NCI-H2227 treated with DMSO at 0.1 percent for 48 hours (cell line): ENCODE results near the gene MTFR1L.
A peak's percentile ranks its signal among the peaks of the same experiment; 100 is the strongest.

ENCODE experiments used
- DNase-seq: peaks from one replicate; lab custom pipeline; 2025; lab: John Stamatoyannopoulos, UW

Gene MTFR1L

GRCh38 chr1:25861316-25862286 is 41.8 kb downstream of the MTFR1L start:
- DNase-seq, result no peak

DNA sequence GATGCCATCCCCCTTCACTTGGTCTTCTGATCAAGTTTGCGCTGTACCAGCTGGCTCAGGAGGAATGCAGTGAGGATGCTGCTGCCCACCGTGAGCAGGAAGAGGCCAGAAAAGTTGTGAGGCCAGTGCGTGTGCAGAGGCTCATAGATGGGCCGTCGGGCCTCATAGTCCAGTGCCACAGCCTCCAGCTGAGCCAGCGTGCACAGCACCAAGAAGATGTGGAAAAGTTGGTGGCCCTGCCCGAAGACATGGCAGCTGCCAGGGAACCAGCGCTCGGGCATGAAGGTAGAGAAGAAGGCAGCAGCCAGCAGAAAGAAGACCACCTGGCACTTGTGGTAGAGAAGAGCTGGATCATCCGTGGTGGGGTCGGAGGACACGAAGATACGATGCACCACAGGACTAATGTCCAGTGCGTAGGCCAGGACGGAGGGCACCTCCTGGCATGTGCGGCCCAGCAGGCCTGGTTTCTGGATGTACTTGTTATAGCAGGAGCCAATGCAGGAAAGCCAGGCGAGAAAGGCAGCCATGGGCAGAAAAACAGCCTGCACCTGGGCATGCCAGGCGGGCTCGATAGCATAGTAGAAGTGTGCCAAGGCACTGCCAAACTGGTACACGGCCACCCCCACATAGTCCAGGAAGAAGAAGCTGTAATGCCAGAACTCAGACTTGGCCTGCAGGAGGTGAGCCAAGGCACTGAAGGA is 43.2 kb downstream of the MTFR1L start:
- DNase-seq, result no peak

- no peak for DNase-seq
Observed at GRCh38 chr1:25863486-25864262, 43.9 kb downstream of the MTFR1L start.

- DNase-seq, result no peak
Observed at GRCh38 chr1:25864434-25864833, 44.7 kb downstream of the MTFR1L start.

GRCh38 chr1:25866288-25866687 is 46.5 kb downstream of the MTFR1L start:
- no peak for DNase-seq

GRCh38 chr1:25867210-25867991 is 47.6 kb downstream of the MTFR1L start:
- no peak for DNase-seq

- DNase-seq, result no peak
Observed at GRCh38 chr1:25869909-25870606, 50.3 kb downstream of the MTFR1L start.

- DNase-seq, result no peak
Observed at GRCh38 chr1:25870614-25871013, 50.9 kb downstream of the MTFR1L start.

DNA sequence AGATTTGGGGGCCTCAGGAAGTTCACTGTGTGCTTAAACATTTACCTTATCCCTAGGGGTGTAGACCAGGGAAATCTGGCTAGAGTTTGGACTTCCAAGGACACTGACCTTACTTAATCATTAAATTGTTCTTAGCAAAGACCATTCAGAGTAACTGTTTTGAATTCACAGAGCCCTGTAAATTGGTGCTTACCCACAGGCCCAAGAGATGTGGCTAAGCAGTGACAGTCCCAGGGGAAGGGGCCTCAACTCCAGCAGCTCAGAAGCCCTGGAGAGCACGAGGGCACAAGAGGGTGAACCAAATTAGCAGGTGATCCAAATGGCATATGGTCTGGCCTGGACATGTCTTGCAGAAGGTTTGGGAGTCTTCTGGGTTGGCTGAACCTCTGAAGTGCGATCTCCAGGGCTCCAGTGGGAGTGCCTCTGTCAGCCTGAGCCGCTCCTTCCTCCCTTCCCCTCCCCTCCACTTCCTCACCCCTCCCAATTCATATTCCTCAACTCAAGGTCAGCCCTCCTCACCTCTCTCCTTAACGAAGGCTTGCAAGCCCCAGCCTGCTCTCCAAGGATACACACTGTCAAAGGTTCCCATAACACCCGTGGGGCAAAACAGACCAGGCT is 51.4 kb downstream of the MTFR1L start:
- DNase-seq, result no peak

DNA sequence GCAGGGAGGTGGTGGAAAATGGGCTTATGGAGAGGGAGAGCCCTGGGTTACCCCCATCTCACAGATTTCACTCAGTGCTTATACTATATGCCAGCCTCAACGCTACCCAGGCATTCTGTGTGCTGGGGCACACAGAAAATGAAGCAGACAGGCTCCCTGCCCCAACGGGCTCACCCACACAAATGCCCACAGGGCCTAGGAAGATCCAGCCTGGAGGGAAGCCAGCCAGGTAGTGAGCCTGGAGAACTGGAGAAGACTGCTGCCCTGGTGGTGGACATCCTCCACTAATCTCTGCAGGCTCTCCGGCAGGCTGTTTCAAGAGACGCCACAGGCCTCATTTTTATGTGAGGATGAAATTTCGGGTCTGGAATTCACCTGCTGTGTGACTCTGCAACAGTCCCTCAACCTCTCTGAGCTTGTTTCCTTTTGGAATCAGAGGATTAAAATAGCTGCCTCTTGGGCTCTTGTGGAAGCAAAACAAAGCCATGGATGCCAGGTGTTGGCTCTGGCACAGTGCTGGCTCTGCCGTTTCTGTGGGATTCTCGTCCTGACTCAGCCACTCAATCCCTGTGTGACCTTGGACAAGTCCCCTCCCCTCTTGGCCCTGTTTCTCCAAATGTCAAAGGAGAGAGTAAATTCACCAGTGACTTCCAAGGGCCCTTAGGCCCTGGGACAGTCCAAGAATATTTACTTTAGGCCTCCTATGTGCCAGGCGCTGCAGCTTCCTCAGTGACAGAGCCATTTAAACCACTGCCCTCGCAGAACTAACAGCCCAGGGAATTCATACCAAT is 52.1 kb downstream of the MTFR1L start:
- no peak for DNase-seq

DNA sequence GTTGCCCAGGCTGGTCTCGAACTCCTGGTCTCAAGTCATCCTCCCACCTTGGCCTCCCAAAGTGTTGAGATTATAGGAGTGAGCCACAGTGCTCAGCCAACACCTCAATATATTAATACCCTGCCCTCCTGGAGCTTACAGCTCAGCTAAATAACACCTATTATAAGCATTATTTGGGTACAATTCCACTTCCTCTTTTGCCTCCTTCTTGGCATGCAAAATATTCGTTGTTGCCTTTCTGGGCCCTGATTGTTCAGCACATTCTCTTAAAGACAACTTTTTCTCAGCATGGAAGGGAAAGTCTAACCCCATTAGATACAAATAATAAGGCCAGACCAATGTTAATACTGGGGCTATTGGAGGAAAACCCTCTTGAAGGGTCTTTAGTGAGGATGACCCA is 53.0 kb downstream of the MTFR1L start:
- DNase-seq, result no peak

- DNase-seq, result no peak
Observed at GRCh38 chr1:25873120-25873519, 53.4 kb downstream of the MTFR1L start.

- DNase-seq, result no peak
Observed at GRCh38 chr1:25874209-25874608, 54.5 kb downstream of the MTFR1L start.

- DNase-seq, result no peak
Observed at GRCh38 chr1:25874635-25875153, 54.9 kb downstream of the MTFR1L start.

DNA sequence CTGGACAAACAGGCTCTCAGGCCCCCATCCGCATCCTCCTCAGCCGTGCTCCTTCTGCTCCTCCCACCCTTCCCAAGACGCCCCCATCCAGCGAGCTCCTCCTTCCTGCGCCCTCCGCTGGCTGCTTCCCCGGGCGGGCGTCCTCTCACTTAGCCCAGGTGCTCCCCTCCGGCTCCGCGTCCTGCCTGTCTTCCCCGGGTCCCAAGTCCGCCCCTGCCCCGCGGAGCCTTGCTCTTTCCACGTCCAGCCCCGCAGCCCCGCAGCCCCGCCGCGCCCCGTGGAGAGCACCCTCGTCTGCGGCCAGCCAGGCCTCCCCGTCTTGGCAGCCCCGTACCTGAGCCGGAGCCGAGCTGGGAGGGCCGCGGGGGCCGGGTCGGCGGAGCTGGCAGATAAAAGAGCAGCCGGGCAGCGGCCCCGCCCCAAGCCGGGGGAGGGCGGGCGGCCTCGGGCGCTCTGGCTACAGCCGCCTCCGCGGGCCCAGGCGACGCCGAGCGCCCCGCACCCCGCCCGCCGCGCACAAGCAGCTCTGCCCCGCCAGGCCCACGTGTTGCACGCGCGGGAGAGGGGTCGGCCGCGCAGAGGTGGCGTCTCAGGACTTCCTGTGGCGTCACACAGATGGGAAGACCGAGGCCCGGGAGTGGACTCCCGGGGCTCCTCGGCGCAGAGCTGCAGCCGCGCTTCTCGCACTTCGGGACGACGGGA is 55.6 kb downstream of the MTFR1L start, which contains the start of gene PAQR7:
Gene PAQR7, minus strand, starts transcription at position 555 of the 702 bp plus-strand sequence. CDS start 11,869 bp downstream, outside the sequence.
- peak; percentile 81 for DNase-seq

DNA sequence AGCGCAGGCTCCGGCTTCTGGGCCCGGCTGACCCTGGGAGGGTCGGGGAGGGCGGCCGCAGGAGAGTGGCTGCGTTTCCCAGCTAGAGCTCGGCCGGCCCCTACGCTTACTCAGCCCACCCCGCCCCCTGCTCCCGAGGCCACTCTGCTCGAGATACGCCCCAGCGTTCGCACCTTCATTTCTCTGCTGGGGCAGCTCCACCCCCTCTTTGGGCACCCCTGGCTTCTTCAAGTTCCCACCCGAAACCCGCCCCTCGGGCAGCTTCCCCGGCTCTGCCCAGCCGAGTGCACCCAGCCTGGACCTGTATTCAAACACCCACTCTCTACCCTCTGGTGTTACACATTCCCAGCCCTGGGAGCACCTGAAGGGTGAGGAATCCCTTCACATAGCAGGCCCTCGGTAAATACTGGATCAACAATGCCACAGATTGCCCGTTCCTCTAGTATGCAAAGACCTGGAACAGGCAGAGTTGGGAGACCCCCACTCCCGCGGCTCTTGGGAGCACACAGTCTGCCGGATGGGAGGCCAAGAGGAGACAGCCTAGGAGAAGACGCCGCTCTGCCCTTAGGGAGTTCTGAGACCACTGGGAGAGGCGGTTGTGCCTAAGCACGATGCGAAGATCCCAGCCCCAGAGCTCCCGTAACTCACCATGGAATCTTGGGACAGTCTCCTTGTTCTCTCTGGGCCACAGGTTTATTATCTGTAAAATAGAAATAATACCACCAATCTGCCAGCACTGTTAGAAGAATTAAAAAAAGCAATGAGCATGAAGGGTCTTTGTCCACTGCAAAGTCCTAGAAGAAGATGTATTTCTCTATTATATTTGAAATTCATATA is 56.3 kb downstream of the MTFR1L start:
- DNase-seq, result peak; percentile 61

DNA sequence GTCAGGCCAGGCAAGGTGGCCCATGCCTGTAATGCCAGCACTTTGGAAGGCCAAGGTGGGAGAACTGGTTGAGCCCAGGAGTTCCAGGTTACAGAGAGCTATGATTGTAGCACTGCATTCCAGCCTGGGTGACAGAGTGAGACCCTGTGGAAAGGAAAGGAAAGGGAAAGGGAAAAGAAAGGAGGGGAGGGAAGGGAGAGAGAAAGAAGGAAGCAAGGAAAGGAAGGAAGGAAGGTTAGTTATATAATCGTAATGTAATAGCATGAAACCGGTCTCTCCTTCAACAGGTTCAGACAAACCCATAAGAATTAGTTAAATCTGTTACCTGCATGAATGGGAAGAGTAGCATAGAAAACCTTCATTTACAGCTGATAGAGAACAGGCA is 56.9 kb downstream of the MTFR1L start:
- DNase-seq, result no peak

DNA sequence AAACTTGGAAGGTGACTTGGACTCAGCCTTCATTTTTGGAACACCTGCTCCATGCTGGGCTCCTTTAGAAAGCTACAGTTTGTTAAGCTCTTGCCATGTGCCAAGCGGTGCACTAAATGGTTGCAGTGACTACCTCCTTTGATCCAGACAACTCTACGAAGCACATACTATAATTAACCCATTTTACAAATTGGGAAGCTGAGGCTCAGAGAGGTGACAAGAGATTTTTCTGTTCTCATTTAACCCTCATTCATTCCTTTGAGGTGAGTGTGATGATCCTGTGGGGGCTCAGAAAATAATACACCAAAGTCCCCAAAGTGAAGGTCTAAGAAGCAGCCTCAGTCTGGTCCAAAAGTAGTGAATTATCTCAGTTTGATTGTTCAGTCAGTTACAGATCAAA is 57.4 kb downstream of the MTFR1L start:
- DNase-seq, result no peak
